ENCODE measurements around the gene PKP1. TPM values are rescaled to one million over a fixed set of nuclear protein-coding genes. Genes with fewer than 3 reads are reported as not detected.

Gene PKP1
- total and polyA plus RNA-seq, 2 donors (not counting 3 experiments of a cell fraction or from before 2014, with no cell fraction given), result 0.01 TPM; not detected in 1

GRCh38 chr1:201294876-201295275, 11.6 kb downstream of the PKP1 start:
- FAIRE-seq (no peak), DNase-seq (ENCODE audit: low read depth, low spot score) (no peak)
- Histone ChIP-seq H3K79me2 (ENCODE audit: control insufficient read depth, insufficient read depth, low read length) (no peaks in the 10 kb centered on the region), H3K9me1 (replicated peaks; ENCODE audit: control insufficient read depth, extremely low read depth, insufficient read depth, low read length) (no peaks in the 10 kb centered on the region), H2AFZ (ENCODE audit: low read depth, low read length) (no peak overlapping the region), H3K27me3 (ENCODE audit: control insufficient read depth in 2 of 2, insufficient read depth in 2 of 2, low read length in 2 of 2) (peaks cover 18 to 23% of the 10 kb centered on the region in 2 experiments), H3K9ac (replicated peaks; ENCODE audit: extremely low read depth, insufficient read depth, low read length) (no peak overlapping the region), H3K4me3 (replicated peaks in 1 of 3; ENCODE audit: insufficient read depth in 1 of 3, low read depth in 1 of 3, low read length in 3 of 3) (no peak overlapping the region), H3K4me1 (ENCODE audit: control insufficient read depth, extremely low read depth, insufficient read depth, low read length) (no peaks in the 10 kb centered on the region), H4K20me1 (replicated peaks; ENCODE audit: control insufficient read depth, extremely low read depth, insufficient read depth, low read length) (no peaks in the 10 kb centered on the region), H3K4me2 (ENCODE audit: insufficient read depth, low read length) (no peak overlapping the region), H3K9me3 (replicated peaks; ENCODE audit: control insufficient read depth, insufficient read depth, low read length) (no peaks in the 10 kb centered on the region), H3K36me3 (ENCODE audit: control insufficient read depth in 2 of 2, extremely low read depth in 1 of 2, insufficient read depth in 2 of 2, low read length in 2 of 2) (no peaks in the 10 kb centered on the region), H3K27ac (ENCODE audit: insufficient read depth, low read depth, low read length) (no peak overlapping the region)
- intact Hi-C loops (cut with micrococcal nuclease) (no loop called here), dilution Hi-C loops (cut with MboI; ENCODE audit: extremely low pct_ligation_motif_present, low sequenced_read_pairs) (no loop called here)
- BruUV-seq (replicated peaks), result no TSS peak
- no peak for TF ChIP-seq POLR2AphosphoS5 (IDR thresholded peaks at IDR 0.05; ENCODE audit: insufficient read depth, low read depth, low read length)
- no peak for TF ChIP-seq GATA2 (IDR thresholded peaks at IDR 0.05; ENCODE audit: insufficient read depth, insufficient read length, low read depth, low read length)
- TF ChIP-seq EZH2 (IDR thresholded peaks at IDR 0.05; ENCODE audit: borderline replicate concordance, low read depth, low read length, severe bottlenecking), result no peak
- POLR2A ChIA-PET, result no interaction called here
- CTCF ChIA-PET, result no interaction called here

GRCh38 chr1:201295346-201295745, 12.0 kb downstream of the PKP1 start:
- no peak overlapping the region for H3K9ac ChIP-seq (replicated peaks; ENCODE audit: extremely low read depth, insufficient read depth, low read length)

More at GRCh38 chr1:201295346-201295745, 12.0 kb downstream of the PKP1 start:
- BruUV-seq (replicated peaks), result no TSS peak
- Histone ChIP-seq H3K9me3 (replicated peaks; ENCODE audit: control insufficient read depth, insufficient read depth, low read length) (no peaks in the 10 kb centered on the region), H3K4me3 (replicated peaks in 1 of 3; ENCODE audit: insufficient read depth in 1 of 3, low read depth in 1 of 3, low read length in 3 of 3) (no peak overlapping the region), H3K36me3 (ENCODE audit: control insufficient read depth in 2 of 2, extremely low read depth in 1 of 2, insufficient read depth in 2 of 2, low read length in 2 of 2) (no peaks in the 10 kb centered on the region), H3K9me1 (replicated peaks; ENCODE audit: control insufficient read depth, extremely low read depth, insufficient read depth, low read length) (no peaks in the 10 kb centered on the region), H2AFZ (ENCODE audit: low read depth, low read length) (no peak overlapping the region), H3K79me2 (ENCODE audit: control insufficient read depth, insufficient read depth, low read length) (no peaks in the 10 kb centered on the region), H3K4me1 (ENCODE audit: control insufficient read depth, extremely low read depth, insufficient read depth, low read length) (no peaks in the 10 kb centered on the region), H4K20me1 (replicated peaks; ENCODE audit: control insufficient read depth, extremely low read depth, insufficient read depth, low read length) (no peaks in the 10 kb centered on the region), H3K27ac (ENCODE audit: insufficient read depth, low read depth, low read length) (no peak overlapping the region), H3K4me2 (ENCODE audit: insufficient read depth, low read length) (no peak overlapping the region), H3K27me3 (ENCODE audit: control insufficient read depth in 2 of 2, insufficient read depth in 2 of 2, low read length in 2 of 2) (peaks cover 18 to 22% of the 10 kb centered on the region in 2 experiments)
- TF ChIP-seq MYC (IDR thresholded peaks at IDR 0.05; ENCODE audit: low read depth, low read length) (no peak), JUN (IDR thresholded peaks at IDR 0.05; ENCODE audit: borderline replicate concordance, insufficient read depth, insufficient read length, low read depth) (no peak), POLR2AphosphoS5 (IDR thresholded peaks at IDR 0.05; ENCODE audit: insufficient read depth, low read depth, low read length) (no peak), GATA2 (IDR thresholded peaks at IDR 0.05; ENCODE audit: insufficient read depth, insufficient read length, low read depth, low read length) (no peak), FOS (IDR thresholded peaks at IDR 0.05; ENCODE audit: borderline replicate concordance, insufficient read depth, low read length) (no peak), EZH2 (IDR thresholded peaks at IDR 0.05; ENCODE audit: borderline replicate concordance, low read depth, low read length, severe bottlenecking) (no peak), POLR2A (IDR thresholded peaks at IDR 0.05; ENCODE audit: low read depth, low read length) (no peak)
- TF ChIP-seq, protein P1, sequence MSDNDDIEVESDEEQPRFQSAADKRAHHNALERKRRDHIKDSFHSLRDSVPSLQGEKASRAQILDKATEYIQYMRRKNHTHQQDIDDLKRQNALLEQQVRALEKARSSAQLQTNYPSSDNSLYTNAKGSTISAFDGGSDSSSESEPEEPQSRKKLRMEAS (IDR thresholded peaks at IDR 0.05; ENCODE audit: insufficient read depth, insufficient read length), result no peak
- TF ChIP-seq, protein P2, sequence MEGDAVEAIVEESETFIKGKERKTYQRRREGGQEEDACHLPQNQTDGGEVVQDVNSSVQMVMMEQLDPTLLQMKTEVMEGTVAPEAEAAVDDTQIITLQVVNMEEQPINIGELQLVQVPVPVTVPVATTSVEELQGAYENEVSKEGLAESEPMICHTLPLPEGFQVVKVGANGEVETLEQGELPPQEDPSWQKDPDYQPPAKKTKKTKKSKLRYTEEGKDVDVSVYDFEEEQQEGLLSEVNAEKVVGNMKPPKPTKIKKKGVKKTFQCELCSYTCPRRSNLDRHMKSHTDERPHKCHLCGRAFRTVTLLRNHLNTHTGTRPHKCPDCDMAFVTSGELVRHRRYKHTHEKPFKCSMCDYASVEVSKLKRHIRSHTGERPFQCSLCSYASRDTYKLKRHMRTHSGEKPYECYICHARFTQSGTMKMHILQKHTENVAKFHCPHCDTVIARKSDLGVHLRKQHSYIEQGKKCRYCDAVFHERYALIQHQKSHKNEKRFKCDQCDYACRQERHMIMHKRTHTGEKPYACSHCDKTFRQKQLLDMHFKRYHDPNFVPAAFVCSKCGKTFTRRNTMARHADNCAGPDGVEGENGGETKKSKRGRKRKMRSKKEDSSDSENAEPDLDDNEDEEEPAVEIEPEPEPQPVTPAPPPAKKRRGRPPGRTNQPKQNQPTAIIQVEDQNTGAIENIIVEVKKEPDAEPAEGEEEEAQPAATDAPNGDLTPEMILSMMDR (IDR thresholded peaks at IDR 0.05; ENCODE audit: extremely low read depth in 1 of 2, insufficient read depth in 1 of 2, low read depth in 1 of 2, low read length in 2 of 2), result no peak
- dilution Hi-C loops (cut with MboI; ENCODE audit: extremely low pct_ligation_motif_present, low sequenced_read_pairs), result no loop called here
- POLR2A ChIA-PET, result no interaction called here
- DNase-seq (ENCODE audit: low read depth, low spot score) (no peak), FAIRE-seq (no peak)
- intact Hi-C loops (cut with micrococcal nuclease), result no loop called here
- CTCF ChIA-PET, result no interaction called here
